GM18867 (cell line): ENCODE measurements around the gene ETFA.

Experiments used
- ATAC-seq: cut with Tn5 transposase; IDR thresholded peaks from one replicate; pipeline ENCODE4 v1.9.1; 2021; ENCODE audit warnings: mild to moderate bottlenecking, moderate library complexity; ENCODE audit not compliant: unreplicated experiment

ETFA gene

GRCh38 chr15:76199106-76200082 is 111.9 kb downstream of the ETFA start:
- no peak for ATAC-seq

DNA sequence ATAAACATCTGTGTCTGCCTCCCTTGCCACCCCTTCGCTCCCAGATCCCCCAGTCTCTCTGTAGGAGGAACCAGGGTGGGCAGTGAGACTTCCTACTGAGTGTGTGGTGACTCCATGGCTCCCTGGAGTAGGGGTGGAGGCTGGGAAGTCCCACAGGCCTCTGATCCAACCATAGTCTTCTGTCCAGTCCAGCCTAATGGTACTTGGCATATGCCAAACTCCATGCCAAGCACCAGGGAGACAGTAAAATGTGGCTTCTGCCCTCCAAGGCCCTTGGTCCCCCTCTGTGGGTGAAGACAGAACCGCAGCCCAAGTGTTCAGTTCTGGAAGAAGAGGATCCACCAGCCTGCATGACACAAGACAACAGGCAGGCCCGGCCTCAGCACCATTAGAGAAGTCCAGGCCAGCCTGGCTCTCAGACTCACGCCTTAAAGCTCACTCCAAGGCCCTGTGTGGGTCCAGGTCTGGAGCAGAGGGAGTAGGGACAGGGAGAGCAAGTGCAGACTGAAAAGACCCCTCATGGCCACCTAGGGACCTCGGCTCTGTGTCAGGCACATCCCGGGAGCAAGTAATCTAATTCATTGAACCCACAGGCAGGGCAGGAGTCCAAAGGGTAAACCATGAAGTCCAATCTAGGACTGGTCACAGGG is 112.7 kb downstream of the ETFA start:
- ATAC-seq = no peak

DNA sequence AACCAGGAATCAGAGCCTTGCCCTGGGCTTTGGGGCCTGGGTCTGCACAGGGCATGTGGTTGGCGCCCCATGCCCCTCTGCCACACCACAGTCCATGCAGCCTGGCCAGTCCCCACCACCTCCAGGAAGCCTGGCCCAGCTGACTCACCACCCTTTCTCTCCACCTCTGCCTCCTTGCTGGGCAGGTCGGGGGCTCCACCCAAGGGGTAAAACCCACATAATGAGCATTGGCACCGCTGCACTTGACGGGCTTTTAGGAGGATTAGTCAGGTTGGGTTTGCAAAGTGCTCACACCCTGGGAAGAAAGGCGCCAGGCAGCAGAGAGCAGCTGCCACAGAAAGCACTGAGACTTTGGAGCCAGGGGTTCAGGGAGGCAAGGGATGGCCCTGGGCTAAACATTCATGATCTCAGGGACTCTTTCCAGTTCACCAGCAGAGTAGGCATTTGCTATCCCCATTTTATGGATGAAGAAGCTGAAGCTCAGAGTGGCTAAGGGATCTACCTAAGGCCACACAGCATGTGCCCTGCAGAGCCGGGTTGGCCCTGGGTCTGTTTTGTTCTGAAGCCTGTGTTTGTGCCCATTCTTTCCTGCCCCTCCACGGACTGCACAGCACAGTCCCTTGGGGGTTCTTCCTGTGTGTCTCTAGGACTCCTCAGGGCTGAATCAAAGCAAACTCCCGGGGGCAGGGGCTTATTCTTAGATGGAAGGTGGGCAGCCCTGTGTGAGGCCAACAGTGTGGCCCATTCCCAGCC is 113.4 kb downstream of the ETFA start:
- ATAC-seq = no peak

DNA sequence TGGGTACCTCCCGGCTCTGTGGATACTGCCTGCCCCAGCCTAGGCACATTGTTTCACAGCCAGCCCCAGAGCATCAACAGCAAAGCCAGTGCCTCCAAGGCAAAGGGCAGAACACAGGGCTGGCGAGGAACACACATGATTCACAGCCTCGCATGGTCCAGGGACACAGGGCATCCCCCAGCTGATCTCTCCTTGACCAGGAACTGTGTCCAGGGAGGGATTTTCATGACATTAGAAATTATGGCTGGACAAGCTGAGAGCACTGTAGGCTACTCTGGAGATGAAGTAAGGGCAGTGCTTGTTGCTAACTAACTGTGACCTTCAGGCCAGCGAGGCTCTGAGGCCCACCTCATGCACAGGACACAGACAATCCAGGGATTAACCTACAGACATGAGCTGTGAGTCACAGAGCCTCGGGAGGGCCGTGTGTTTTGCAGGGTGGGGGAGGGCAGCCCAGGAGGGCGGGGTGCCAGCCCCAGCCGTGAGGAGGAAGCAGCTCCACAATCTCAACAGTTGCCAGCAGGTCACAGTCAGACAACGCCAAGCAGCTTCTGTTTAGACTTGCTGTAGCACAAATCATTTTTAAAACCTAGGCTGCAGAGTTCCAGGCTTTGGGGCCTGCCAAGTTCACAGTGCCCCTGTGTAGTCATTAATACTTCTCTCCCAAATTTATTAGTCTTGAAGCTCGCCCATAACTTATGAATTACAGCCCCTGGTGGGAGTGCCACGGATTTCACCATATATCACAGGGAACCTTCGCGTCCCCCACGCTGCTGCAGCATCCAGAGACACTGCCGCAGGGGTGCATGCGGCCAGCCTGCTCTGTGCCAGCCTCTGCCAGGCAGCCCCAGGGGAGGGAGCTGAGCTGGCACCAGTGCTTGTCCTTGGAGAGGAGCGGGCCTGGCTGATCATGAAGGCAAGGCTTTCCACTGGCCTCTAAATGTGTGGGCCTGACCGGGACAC is 114.7 kb downstream of the ETFA start:
- no peak for ATAC-seq

- no peak for ATAC-seq
These were observed 115.6 kb downstream of the ETFA start for GRCh38 chr15:76195506-76196268.

DNA sequence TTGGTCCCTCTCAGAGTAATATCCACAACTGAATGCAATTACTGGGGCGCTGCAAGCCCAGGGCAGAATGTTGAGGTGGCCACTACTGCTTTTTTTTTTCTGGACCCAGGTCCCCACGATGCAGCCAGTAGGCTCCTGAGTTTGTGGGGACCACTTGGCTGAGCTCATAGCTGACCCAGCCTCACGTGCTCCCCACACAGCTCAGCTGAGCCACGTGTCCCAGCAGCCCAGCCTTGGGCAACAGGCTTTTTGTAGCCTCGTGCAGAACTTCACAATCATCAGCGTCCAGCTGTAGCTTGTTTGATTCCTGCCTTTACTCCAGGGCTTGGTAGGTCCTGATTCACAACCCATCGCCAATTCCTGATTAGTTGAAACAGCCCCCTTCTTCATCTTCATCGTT is 117.3 kb downstream of the ETFA start:
- ATAC-seq = no peak

DNA sequence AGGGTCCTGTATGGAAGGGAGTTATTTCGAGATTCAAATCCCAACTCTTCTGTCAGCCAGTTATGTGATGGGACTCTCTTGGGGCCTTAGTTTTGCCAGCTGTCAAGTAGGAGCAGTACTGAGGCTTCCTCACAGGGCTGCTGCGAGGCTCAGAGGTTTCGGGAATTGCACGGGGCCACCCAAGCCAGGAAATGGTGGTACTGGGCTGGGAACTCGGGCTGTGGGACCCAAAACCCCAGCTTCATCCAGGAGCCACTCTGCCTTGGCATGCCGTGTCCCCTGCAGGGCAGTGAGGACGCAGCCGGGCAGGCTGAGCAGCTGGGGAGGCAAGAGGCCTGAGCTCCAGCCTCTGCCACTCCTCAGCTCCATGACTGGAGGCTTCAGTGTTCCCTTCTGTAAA is 118.6 kb downstream of the ETFA start:
- ATAC-seq = no peak

DNA sequence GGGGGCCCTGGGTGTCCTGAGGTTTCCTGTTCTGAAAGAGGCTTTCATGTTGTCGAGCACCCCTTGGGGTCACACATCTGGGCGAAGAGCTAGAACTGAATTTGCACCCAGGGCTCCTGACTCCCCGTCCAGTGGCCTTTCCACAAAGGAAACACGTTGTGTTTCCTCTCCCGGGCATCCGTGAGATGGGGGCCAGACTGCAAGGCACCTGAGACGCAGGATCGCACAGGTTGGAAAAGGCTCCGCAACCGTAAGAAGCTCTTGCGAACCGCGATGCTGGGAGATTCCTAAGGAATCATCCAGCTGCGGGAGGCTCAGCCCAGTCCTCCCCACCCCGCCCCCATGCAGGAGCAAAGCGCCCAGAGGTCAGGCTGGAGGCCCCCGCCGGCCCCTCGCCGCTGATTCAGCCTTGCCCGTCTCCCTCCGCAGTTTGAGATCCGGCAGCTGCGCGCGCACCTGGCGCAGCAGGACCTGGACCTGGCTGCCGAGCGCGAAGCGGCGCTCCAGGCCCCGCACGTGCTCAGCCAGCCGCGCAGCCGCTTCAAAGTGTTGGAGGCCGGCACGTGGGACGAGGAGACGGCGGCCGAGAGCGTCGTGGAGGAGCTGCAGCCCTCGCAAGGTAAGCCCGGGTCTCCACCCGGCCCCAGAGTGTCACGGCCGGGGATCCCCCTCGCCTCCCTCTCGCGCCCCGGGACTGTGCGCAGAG is 119.6 kb downstream of the ETFA start:
- no peak for ATAC-seq

DNA sequence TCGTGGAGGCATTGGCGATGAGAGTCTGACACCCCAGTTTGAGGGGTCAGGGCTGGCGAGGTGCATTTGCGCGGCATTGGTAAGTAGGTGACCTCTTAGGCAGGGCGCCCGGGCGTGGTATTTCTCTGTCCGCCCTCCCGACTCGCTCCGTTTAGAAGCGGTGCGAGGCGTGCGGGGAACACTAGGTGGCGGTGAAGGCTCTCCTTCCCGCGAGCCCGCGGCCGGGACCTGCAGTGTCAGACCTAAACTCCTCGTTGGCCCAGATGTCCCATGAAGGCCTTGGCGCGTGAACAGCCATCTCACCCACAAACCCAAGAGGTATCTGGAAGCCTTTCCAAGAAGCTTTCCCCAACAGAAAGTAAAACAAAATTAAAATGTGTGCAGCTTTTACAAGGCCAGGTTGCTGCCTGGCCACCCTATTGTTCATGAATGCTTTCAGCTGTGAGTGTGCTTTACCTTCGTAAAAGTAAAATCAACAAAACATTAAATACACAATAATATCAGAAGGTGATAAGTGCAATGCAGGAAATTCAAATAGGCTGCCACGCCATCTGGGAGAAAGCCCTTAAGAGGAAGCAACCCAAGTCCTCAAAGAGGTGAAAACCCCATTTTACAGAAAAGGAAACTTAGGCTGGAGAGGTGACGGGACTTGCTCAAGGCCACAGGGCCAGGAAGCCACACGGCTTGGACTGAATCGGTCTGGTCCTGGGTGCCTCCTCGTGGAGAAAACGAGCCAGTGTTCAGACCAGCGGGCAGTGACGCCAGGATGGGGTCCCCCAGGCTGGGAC is 120.3 kb downstream of the ETFA start:
- ATAC-seq = peak; percentile 82

DNA sequence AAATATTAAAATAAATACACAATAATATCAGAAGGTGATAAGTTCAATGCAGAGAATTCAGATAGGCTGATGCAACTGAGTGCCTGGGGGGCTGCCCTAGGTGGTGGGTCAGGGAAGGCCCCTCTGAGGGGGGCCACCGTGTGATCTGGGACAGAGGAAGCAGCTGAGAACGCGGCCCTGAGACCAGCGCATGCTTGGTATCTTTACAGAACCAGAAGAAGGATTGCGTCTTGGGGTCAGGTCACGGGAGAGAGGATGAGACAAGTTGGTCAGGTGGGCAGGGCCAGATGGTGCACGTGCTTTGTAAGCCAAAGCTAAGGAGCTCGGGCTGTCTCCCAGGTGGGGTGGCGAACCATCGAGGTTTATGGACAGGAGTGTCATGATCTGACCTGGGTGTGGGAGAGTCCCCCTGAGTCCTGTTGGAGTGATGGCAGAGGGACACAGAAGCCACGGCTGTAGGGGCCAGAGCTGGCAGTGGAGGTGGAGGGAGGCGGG is 121.2 kb downstream of the ETFA start:
- no peak for ATAC-seq

- no peak for ATAC-seq
These were observed 122.2 kb downstream of the ETFA start for GRCh38 chr15:76189106-76189505.

DNA sequence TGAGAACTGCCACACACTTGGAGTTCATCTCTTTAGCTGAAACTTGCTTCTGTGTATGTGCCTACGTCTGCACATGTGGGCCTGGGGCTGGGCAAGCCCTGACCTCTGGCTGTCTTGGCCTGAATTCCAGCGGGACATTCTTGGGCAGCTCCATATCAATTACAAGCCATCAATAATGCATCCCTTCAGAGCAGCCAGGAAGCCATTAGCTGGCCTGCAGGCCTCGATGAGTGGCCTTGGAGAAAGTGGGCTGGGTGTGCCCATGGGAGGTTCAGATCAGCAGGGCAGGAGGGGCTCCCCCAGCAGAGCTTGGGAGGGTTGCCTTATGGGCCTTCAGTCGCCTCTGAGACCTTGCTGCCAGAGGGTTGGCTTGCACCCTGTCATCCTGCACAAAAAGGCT is 124.1 kb downstream of the ETFA start:
- ATAC-seq = no peak

- no peak for ATAC-seq
These were observed 125.6 kb downstream of the ETFA start for GRCh38 chr15:76185716-76186115.

- no peak for ATAC-seq
These were observed 126.6 kb downstream of the ETFA start for GRCh38 chr15:76184650-76185035.

DNA sequence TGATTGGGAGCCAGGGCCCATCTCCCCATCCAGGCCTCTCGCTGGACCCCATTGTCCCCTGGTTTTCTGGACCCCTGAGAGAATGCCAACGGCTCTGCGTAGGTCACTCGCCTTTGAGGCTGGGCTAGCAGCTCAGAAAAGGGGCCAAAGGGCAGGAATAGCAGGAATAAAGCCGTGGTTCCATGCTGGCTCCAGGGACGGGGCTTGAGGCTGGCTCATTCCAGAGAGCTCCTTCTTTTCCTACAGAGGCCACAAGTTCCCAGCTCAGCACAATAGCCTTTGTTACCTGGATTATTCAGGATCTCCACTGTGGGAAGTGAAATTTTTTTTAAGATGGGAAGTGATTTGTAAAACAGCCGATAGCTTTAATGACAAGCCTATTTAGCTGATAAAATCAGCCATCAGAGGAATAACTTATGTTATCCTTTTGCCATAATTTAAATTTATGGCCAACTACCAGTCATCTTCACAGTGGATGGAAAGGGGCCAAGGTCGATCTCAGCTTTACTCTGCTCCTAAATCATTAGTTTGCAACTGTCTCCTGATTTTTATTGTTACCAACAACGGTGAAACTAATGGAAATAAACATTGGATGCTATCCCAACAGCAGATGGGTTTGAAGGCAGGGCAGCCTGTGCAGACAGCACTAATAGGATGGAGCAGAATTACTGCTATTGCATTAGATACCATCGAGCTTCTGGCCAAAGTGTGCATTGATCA is 127.2 kb downstream of the ETFA start:
- ATAC-seq = no peak

DNA sequence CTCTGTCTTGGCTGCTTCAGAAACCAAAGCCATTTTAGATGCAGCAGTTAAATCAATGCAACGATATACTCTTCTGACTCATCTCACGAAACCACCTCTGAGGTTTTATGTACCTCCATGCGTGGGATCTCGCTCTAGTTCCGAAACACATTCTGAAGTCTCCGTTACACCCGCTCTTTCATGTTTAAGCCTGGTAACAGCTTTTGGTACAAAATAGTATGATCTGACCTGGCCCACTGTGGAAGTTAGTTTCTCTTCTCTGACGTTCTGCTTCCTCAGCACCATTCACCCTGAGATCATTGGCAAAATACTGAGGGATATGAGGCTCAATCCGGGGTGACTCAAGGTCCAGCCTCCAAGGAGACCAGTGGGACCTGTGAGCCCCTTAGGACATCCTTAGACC is 129.6 kb downstream of the ETFA start:
- ATAC-seq = peak; percentile 90

DNA sequence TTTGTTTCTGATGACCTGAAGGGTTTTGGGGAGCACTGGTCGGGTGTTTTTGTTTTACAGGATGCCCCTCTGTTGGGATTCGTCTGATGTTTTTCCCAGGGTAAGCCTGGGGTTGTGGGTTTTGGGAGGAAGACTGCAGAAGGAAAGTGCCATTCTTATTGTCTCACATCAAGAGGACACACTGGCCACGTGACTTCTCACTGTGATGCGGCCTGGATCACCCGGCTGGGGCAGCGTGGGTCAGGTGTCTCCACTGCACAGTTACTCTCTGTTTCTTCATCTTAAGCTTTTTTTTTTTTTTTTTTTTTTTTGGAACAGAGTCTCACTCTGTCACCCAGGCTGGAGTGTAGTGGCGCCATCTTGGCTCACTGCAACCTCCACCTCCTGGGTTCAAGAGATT is 130.9 kb downstream of the ETFA start:
- no peak for ATAC-seq
